RCC 7860 (cell line): ENCODE results near the gene DPP8.

Experiments
- DNase-seq: peaks from one replicate; pipeline ENCODE4 v3.0.0-alpha.2; 2015; ENCODE audit warnings: low spot score
- FAIRE-seq: peaks from 2 replicates; lab custom pipeline; 2012; peaks lifted over from hg19 to GRCh38; lab: Jason Lieb, UNC

DPP8 gene

DNA sequence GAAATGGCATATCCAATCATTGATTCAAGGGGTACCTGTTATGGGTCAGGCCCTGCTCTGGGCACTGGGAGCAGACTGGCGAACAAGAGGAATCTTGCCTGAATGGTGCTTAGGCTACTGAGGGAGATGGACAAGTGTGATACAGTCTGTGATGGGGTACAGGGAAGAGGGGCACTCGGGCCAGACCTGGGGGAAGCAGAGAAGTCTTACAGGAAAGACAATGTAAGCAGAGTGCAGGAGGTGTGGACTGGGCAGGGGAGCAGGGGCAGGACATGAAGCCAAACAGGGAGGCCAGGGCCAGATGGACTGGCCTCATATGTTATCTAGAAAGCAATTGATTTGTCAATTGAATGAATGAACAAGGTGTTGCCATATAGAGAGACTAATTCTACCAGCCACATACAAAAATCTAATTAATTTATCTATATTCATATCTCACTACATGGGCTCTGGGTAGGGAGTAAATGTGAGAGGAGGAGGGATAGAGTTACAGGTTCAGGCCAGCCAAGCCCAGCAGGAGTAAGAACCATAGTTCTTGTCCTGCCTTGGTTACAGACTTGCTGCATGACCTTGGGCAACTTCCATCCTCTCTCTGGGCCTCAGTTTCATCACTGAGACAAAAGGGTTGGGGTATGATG is 91.2 kb downstream of the DPP8 start:
- no peak for FAIRE-seq
- no peak for DNase-seq

DNA sequence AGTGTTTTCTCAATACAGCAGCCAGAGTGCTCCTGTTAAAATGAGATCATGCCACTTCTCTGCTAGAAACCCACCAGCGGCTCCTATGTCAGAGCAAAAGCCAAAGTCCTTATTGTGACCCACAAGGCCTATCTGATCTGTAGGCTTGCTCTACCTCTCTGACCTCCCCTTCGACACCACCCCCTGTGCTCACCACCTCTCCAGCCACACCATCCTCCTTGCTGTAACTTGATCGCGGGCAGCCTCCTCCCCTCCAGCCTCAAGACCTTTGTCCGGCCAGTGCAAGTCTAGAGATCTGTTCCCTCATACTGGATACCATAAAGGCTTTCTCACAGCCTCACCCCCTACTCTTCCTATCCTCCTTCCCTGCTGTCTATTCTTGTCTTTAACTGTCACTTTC is 92.8 kb downstream of the DPP8 start:
- DNase-seq (no peak), FAIRE-seq (no peak)

DNA sequence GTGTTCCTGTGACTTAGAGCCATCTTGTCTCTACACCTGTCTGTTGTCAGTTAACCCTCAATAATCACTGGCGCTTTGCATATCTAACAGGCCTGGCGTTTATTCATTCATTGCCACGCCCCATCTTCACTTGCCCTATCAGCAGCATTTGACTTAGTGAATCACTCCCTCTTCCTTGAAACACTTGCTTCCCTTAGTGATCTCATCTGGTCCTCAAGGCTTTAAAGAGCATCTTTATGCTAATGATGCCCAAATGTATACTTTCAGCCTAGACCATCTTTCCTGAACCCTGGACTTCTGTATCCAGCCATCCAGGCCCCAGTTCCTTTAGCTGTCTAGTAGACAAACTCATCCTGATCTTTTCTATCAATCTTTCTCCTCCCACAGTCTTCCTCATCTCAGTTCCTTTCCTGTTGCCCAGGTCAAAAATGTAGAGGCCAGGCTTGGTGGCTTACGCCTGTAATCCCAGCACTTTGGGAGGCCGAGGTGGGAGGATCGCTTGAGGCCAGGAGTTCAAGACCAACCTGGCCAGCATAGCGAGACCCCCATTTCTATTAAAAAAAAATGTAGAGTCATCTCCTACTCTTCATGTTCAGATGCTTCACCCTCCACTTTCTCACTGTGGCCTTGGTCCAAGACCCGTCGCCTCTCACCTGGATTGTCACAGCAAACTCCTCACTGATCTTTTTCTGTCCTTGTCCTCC is 93.4 kb downstream of the DPP8 start:
- DNase-seq (no peak), FAIRE-seq (no peak)

DNA sequence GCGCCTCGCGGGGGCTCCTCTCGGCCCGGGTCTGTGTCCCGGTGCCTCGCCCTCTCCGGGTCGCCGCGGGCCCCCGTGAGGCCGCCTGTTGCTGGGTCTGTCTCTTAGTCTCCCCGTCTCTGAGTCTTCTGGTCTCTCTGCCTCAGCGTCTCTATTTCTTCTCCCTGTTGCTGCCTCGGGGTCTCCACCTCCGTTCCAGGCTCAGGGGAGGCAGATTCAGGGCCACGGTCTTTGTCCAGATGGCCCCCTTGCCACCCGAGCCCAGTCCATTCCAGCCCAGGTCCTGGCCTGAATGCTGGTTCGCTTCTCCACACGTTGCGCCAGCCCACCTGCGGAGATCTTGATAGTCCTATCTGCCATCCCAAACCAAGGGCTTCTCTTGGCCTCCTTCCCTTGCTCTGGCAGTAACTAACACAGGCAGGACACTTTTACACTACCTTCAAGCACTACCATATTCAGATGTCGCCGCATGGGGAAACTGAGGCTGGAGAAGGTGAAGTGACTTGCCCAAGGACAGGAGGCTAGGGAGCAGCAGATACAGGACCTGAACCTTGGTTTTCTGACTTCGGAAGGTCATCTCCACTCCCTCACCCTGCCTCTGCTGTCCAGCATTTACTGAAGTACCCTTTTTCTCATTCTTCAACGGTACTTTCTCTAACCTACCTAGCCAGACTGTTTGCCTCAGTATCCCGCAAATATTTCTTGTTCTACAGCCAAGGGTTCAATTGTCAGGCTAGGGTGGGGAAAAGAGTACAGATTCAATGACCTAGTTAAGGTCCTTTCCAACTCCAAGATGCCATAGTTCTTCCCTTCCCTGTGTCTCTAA is 94.1 kb downstream of the DPP8 start:
- DNase-seq, result no peak
- no peak for FAIRE-seq

DNA sequence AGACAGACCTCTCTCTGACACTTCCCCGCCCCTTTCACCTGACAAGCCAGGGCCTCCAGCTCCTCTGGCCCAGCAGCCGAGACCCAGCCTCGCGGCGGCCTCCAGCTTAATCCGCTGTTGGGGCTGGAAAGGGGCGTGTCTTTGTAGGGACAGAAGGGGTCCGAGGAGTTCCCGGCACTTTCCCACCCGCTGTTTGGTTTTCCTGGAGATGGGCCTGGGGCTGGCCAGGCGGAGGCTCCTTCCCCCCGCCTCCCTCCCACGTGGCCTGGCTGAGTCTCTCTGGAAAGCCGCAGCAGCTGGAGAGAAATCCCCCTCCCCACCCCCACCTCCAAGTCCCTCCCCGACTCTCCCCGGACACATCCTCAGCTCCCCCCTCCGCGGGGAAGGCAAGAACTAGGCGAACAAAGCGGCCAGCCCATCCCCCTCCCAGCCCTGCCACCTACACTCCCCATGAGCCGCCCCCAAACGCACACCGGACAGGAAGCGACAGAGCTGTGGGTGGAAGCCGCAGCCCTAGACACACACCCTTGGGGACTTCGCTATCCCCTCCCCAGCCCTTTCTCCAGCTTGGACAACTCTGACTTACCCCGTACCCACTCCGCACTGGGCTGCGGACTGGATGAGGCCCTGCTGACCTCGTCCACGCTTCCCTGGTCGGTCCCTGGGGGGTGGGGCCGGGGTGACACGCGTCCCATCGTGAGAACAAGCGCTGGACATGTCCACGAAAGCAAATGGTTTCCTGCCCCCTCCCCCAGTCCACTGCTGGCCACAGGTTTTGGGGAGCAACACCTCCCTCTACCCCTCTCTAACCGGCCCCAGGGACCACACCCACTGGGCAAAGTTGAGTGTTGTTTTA is 95.9 kb downstream of the DPP8 start:
- DNase-seq, result no peak
- FAIRE-seq, result no peak

DNA sequence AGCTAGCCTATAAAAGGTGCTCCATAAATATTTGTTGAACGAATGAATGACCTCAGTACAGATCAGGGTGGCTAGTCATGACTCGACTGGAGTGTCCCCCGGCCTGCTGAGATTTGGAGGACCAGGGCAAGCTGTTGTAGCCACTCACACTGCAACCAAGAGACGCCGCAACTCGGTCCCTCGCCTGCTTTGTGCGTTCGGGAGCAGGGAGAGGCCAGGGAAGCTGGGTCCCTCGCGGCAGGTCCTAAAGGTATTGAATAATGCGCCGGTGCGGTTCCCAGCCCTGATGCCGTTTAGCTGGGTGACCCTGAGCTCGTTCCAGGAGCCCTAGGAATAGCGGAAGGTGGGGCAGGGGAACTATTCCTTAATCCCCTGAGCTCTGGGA is 96.5 kb downstream of the DPP8 start:
- FAIRE-seq, result no peak
- DNase-seq, result no peak

DNA sequence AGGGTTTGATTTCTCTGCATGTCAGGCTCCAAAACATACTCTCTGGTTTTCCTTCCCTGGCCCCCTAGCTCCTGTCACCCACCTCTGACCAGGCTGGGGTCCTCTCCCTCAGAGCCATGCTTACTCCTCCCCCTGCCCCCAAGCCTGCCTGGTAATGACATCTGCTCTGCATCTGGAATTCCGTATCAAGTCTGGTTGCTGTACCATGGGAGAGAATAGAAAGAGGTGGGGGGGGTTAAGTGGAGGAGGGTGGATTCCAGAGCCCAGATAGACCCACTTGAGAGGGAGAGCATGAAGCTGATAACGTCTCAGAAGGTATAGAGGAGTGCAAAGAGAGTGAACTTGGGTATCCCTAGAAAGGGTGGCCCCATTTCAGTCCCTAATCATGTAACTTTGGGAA is 98.9 kb downstream of the DPP8 start:
- FAIRE-seq (no peak), DNase-seq (no peak)

GRCh38 chr15:65416845-65417416 is 100.6 kb downstream of the DPP8 start:
- DNase-seq (no peak), FAIRE-seq (no peak)

GRCh38 chr15:65414841-65415621 is 102.5 kb downstream of the DPP8 start:
- no peak for FAIRE-seq

GRCh38 chr15:65413760-65414144 is 103.7 kb downstream of the DPP8 start:
- DNase-seq (no peak), FAIRE-seq (no peak)

More at GRCh38 chr15:65414841-65415621, 102.5 kb downstream of the DPP8 start:
- DNase-seq, result no peak

GRCh38 chr15:65413051-65413759 is 104.3 kb downstream of the DPP8 start:
- FAIRE-seq (no peak), DNase-seq (no peak)

- DNase-seq, result no peak
- no peak for FAIRE-seq
Measured at GRCh38 chr15:65412556-65412955, 104.9 kb downstream of the DPP8 start.

DNA sequence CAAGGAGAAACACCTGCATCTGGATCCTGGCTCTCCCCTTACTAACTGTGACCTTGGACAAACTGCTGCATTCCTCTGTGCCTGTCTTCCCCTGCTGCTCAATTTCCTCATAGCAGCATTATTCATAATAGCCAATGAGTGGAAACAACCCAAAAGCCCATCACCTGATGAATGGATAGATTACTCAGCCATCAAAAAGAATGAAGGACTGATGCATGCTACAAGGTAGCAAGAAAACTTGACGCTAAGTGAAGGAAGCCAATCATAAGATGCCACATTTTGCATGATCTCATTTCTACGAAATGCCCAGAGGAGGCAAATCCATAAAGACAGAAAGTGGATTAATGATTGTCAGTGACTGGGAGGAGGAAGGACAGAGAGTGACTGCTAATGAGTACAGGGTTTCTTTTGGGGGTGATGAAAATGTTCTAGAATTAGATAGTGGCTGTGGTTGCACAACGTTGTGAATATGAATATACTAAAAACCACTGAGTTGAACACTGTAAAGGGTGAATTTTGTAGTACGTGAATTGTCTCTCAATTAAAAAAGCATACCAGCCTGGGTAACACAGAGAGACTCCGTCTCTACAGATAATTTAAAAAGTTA is 105.9 kb downstream of the DPP8 start:
- DNase-seq (peak; percentile 70), FAIRE-seq (peak; percentile 77)

- FAIRE-seq (no peak), DNase-seq (no peak)
Measured at GRCh38 chr15:65410972-65411371, 106.5 kb downstream of the DPP8 start.

- DNase-seq, result no peak
- no peak for FAIRE-seq
Measured at GRCh38 chr15:65410036-65410435, 107.5 kb downstream of the DPP8 start.

DNA sequence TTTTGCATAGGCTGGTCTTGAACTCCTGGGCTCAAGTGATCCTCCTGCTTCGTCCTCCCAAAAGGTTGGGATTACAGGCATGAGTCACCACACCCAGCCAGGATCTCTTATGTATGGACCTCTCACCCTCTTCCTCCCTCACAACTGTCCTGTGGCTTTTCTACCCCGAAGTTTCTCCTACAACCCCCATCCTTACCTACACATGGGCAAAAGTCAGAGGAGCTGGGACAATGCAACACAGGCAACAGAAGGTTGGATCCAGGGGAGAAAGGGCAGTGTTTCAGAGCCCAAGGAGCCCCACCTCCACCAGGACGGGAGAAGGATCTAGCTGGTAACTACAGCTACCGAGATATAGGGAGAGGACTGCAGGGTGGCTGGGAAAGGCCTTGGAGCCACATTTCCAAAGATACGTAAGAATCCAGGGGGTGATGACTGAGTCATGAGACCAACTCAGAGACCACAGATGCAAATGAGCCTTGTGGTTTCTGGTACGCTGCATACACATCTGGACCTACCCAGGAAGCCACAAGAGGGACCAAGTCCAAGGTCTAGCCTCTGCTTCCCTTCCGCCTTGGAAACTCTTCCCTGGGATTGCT is 108.4 kb downstream of the DPP8 start:
- DNase-seq (peak; percentile 97), FAIRE-seq (peak; percentile 95)

GRCh38 chr15:65408324-65409035 is 109.0 kb downstream of the DPP8 start:
- FAIRE-seq (no peak), DNase-seq (no peak)
